ENCODE measurements around the gene HAVCR2. TPM values are rescaled to one million over a fixed set of nuclear protein-coding genes. Genes with fewer than 3 reads are reported as not detected.

HAVCR2 gene
- total and polyA plus RNA-seq, 10 of the 15 experiments (the other 5 are each of a cell fraction or from before 2014, with no cell fraction given): 5.2 to 7.5 (median 6.9) TPM

GRCh38 chr5:157148734-157149615, 40.1 kb upstream of the HAVCR2 start (continued):
- TF ChIP-seq CEBPB (IDR thresholded peaks at IDR 0.05; ENCODE audit: borderline replicate concordance in 1 of 2, low read depth in 2 of 2, low read length in 2 of 2) (no peak), GABPA (IDR thresholded peaks at IDR 0.05; ENCODE audit: low read depth) (no peak), ZBTB33 (IDR thresholded peaks at IDR 0.05) (no peak), TARDBP (IDR thresholded peaks at IDR 0.05; ENCODE audit: borderline replicate concordance) (0 out of 2 replicates have a peak, but pooled peaks have one; percentile 49), SMC3 (IDR thresholded peaks at IDR 0.05; ENCODE audit: borderline replicate concordance, low read length) (peak; percentile 94), SMAD1 (IDR thresholded peaks at IDR 0.05; ENCODE audit: low read depth, partially characterized antibody) (no peak), MEF2A (IDR thresholded peaks at IDR 0.05; ENCODE audit: insufficient read depth, low read depth, low read length) (0 out of 2 replicates have a peak, but pooled peaks have one; percentile 38), MTA2 (IDR thresholded peaks at IDR 0.05; ENCODE audit: low read depth) (no peak), ZBED1 (IDR thresholded peaks at IDR 0.05; ENCODE audit: borderline replicate concordance) (no peak), RFX5 (IDR thresholded peaks at IDR 0.05; ENCODE audit: low read depth, low read length) (no peak), RAD21 (IDR thresholded peaks at IDR 0.05; ENCODE audit: insufficient read depth, low read depth, low read length) (peak; percentile 99), BHLHE40 (IDR thresholded peaks at IDR 0.05; ENCODE audit: borderline replicate concordance in 1 of 2, low read depth in 2 of 2, low read length in 1 of 2) (peak in 1 of 2 experiments; percentile 17; a peak in 1 of 4 replicates), MAX (IDR thresholded peaks at IDR 0.05; ENCODE audit: low read depth, low read length) (no peak), GATAD2B (conservative IDR thresholded peaks at IDR 0.05; ENCODE audit: low read depth) (no peak), IRF4 (IDR thresholded peaks at IDR 0.05; ENCODE audit: low read depth, low read length) (peak; percentile 55; the same call in 1 of the 2 replicates), CEBPZ (IDR thresholded peaks at IDR 0.05; ENCODE audit: low read depth, low read length) (no peak)
- TF ChIP-seq, protein P1, sequence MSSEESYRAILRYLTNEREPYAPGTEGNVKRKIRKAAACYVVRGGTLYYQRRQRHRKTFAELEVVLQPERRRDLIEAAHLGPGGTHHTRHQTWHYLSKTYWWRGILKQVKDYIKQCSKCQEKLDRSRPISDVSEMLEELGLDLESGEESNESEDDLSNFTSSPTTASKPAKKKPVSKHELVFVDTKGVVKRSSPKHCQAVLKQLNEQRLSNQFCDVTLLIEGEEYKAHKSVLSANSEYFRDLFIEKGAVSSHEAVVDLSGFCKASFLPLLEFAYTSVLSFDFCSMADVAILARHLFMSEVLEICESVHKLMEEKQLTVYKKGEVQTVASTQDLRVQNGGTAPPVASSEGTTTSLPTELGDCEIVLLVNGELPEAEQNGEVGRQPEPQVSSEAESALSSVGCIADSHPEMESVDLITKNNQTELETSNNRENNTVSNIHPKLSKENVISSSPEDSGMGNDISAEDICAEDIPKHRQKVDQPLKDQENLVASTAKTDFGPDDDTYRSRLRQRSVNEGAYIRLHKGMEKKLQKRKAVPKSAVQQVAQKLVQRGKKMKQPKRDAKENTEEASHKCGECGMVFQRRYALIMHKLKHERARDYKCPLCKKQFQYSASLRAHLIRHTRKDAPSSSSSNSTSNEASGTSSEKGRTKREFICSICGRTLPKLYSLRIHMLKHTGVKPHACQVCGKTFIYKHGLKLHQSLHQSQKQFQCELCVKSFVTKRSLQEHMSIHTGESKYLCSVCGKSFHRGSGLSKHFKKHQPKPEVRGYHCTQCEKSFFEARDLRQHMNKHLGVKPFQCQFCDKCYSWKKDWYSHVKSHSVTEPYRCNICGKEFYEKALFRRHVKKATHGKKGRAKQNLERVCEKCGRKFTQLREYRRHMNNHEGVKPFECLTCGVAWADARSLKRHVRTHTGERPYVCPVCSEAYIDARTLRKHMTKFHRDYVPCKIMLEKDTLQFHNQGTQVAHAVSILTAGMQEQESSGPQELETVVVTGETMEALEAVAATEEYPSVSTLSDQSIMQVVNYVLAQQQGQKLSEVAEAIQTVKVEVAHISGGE (CRISPR knock-in tag; IDR thresholded peaks at IDR 0.05): no peak
- TF ChIP-seq, protein P2, sequence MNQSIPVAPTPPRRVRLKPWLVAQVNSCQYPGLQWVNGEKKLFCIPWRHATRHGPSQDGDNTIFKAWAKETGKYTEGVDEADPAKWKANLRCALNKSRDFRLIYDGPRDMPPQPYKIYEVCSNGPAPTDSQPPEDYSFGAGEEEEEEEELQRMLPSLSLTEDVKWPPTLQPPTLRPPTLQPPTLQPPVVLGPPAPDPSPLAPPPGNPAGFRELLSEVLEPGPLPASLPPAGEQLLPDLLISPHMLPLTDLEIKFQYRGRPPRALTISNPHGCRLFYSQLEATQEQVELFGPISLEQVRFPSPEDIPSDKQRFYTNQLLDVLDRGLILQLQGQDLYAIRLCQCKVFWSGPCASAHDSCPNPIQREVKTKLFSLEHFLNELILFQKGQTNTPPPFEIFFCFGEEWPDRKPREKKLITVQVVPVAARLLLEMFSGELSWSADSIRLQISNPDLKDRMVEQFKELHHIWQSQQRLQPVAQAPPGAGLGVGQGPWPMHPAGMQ (IDR thresholded peaks at IDR 0.05; ENCODE audit: borderline replicate concordance): no peak

Measured in GM12878 (cell line).